GM19193 (cell line): ENCODE results near the gene EIF4A3.

Source experiments
- POLR2A ChIP-seq: IDR thresholded peaks from 4 replicates; pipeline ENCODE4 v1.6.1; 2011; ENCODE audit not compliant: insufficient read depth, insufficient read length; ENCODE audit errors: extremely low read depth

Gene EIF4A3

DNA sequence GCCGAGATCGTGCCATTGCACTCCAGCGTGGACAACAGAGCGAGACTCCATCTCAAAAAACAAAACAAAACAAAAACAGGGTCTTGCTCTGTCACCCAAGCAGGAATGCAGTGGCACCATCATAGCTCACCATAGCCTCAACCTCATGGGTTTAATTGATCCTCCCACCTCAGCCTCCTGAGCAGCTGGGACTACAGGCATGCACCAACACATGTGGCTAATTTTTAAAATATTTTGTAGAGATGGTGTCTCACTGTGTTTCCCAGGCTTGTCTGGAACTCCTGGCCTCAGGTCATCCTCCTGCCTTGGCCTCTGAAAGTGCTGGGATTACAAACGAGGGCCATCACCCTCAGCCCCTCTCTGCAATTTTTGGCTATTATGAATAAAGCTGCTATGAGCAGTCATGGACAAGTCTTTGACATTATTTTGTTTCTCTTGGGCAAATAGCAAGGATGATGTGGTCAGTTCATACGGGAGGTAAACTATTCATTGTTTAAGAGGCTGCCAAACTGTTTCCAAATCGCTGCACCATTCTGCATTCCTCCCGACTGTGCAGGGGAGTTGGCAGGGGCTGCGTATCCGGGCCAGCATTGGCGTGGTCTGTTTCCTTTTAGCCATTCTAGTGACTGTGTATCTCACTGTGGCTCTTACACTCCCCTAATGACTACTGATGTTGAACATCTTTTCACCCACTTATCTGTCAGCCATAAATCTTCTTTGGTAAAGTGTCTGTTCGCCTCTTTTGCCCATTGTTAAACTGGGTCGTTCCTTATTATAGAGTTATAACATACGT lies 21.1 kb downstream of the EIF4A3 start:
- no peak for TF ChIP-seq POLR2A

DNA sequence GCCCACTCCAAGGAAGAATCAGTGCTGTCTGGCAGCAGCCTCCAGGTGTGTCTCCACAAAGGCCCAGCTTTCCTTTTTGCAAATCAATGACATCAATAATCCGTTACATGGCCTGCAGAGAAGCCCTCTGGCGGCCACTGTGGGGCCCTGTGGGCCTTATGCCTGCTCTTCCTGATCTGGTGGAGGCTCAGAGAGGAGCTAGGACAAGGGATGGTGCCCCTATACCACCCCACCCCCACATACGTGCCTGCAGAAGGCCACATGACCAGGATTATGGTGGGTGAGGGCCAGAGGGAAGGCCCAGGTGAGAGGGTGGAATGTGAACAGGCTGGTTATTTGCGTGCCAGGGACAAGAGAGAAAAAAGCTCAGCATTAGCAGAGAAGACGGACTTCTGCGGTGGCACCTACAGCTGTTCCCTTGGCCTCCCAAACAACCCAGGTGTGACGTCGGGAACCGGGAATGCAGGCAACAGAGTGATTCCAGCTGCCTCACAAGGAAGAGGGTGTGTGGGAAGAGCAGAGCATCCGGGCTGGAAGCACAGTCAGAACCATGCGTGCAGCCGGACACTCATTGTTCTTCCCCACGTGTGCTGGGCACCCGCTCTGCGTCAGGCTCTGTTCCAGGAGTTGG lies 22.5 kb downstream of the EIF4A3 start:
- no peak for TF ChIP-seq POLR2A

- no peak for TF ChIP-seq POLR2A
Measured at GRCh38 chr17:80123791-80124190, 23.1 kb downstream of the EIF4A3 start.

DNA sequence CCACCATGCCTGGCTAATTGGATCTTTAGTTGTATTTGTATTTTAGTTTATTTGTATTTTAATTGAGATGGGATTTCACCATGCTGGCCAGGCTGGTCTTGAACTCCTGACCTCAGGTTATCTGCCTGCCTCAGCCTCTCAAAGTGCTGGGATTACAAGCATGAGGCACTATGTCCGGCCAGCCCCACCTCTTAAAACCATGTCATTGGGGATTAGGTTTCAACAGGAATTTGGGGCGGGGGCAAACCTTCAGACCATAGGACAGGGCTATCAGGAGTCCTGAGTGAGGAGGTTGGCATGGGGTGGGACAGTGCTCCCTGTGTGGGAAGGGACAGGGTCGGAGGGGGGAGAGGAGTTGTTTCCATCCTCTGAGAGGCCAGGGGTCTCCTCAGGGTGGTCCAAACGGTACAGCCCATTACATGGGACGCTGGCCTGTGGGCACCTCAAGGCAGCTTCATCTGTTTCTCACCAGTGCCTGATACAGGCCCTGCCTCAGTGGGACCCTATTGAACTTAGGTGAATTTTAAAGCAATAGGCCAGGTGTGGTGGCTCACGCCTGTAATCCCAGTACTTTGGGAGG lies 23.9 kb downstream of the EIF4A3 start:
- no peak for TF ChIP-seq POLR2A

DNA sequence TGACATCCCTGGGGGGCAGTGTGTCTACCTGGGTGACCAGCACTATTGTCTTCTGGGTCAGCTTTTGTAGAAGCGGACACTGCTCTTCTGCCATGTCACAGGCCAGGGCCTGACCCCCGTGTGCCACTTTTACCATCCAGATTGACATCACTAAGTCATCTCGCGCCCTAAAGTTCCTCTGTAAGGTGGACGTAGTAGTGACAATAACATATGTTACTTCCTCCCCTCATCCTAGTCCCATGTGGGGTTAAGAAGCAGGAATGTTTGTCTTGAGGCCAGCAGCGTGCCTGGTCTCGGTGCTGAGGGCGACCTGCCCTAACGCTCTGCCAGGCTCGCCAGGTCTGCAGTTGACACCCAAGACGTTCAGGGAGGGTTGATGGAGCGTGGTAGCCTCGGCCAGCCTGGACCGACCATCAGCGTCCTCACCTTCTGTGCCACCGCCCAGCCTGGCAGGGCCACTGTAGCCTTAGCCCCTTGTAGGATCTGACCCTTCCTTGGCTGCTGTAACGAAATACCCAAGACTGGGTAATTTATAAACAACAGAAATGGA lies 24.8 kb downstream of the EIF4A3 start:
- TF ChIP-seq POLR2A = no peak

DNA sequence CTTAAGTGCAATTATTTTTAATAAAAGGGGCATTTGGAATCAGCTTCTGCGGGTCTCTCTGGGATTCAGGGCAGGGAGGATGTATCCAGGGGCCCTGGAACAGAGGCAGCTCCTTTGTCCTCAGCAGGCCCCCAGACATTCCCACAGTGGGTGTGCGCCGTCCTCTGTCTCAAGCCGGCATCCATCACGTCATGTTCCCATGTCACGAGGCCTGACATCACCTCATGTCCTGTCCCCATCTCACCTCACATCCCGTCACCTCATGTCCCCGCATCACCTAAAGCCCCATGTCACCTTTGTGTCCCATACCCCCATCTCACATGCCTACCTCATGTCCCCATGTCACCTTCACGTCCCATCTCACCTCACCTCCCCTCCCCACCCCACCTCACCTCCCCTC lies 27.1 kb downstream of the EIF4A3 start:
- TF ChIP-seq POLR2A = no peak

GRCh38 chr17:80119271-80119791 lies 27.6 kb downstream of the EIF4A3 start:
- TF ChIP-seq POLR2A = no peak

DNA sequence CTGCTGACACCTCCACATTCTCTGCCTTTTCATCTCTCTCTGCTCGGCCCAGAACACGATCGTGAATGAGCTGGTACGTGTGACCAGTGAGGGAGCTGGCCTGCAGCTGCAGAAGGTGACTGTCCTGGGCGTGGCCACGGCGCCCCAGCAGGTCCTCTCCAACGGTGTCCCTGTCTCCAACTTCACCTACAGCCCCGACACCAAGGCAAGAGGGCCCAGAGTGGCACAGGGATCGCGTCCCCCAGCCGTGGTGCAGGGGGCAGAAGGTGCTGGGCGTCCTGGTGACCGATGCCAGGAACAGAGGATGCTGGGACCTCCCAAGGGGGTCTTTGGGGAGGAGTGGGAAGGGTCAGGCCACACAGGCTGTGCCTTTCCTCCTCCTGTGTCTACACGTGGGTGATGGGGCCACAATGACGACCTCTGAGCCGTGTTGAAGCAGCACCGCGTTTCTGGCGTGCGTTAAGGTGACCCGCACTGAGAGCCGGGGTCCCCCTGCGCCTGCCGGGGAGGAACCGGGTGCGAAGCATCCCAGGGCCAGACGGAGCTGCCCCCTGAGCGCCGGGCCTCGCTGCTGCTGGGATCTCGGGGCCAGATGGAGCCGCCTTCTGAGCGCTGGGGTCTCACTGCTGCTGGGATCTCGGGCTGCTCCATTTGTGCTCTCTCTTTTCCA lies 28.2 kb downstream of the EIF4A3 start:
- no peak for TF ChIP-seq POLR2A

- no peak for TF ChIP-seq POLR2A
Measured at GRCh38 chr17:80117491-80118401, 29.2 kb downstream of the EIF4A3 start.

DNA sequence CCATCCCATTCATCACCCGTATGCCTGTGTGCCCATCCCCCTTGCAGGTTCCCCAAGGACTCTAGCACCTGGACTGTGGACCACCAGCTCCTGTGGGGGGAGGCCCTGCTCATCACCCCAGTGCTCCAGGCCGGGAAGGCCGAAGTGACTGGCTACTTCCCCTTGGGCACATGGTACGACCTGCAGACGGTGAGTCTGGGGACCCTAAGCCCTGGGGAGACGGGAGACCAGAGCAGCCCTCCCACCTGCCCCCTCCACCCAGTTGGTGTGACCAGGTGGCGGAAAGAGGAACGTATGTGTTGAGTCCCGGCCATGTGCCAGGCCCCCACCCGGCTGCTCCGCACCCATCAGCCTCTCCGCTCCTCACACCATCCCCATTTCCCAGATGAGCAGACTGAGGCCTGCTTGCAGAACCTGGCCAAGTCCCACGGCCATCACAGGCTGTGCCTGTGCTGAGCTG lies 30.0 kb downstream of the EIF4A3 start:
- TF ChIP-seq POLR2A = no peak

GRCh38 chr17:80116276-80116920 lies 30.5 kb downstream of the EIF4A3 start:
- TF ChIP-seq POLR2A = no peak

GRCh38 chr17:80115159-80115558 lies 31.8 kb downstream of the EIF4A3 start:
- TF ChIP-seq POLR2A = no peak

DNA sequence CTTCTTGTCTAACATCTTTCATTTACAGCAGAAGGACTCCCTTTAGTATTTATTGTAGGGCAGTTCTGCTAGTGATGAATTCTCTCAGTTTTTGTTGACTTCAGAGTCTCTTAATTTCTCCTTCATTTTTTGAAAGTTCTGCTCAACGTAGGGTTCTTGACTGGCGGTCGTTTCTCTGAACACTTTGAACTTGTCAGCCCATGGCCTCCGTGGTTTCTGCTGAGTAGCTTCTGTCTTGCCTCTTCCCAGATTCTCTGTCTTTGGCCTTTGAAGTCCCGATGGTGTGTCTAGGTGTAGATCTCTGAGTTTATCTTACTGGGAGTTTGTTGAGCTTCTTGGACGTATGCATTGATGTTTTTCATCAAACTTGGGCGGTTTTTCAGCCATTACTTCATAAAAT lies 32.2 kb downstream of the EIF4A3 start:
- TF ChIP-seq POLR2A = no peak
